ENCODE data around the gene KLHL29.

DNA sequence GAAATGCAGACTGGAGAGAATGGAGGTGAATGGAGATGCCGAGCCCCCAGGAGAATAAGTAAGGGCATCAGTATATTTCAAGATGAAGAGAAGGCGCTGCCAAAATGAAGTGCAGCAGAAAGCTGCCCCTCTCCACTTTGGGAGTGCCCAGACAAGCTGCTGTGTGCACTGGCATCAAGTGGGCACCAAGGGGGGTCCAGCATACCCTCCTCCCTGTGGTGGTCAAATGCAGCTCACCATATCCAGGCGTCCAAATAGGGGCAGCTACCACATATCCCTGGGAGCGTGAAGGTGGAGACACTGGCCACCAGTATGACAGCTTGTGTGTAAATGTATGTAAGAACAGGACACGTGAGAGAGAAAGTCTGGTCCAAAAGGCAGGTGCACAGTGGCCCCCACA lies 236.6 kb downstream of the KLHL29 start:
- TF ChIP-seq EZH2phosphoT487 (IDR thresholded peaks at IDR 0.05; ENCODE audit: borderline replicate concordance, low read depth, low read length): no peak
- TF ChIP-seq, protein P1, sequence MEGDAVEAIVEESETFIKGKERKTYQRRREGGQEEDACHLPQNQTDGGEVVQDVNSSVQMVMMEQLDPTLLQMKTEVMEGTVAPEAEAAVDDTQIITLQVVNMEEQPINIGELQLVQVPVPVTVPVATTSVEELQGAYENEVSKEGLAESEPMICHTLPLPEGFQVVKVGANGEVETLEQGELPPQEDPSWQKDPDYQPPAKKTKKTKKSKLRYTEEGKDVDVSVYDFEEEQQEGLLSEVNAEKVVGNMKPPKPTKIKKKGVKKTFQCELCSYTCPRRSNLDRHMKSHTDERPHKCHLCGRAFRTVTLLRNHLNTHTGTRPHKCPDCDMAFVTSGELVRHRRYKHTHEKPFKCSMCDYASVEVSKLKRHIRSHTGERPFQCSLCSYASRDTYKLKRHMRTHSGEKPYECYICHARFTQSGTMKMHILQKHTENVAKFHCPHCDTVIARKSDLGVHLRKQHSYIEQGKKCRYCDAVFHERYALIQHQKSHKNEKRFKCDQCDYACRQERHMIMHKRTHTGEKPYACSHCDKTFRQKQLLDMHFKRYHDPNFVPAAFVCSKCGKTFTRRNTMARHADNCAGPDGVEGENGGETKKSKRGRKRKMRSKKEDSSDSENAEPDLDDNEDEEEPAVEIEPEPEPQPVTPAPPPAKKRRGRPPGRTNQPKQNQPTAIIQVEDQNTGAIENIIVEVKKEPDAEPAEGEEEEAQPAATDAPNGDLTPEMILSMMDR (conservative IDR thresholded peaks at IDR 0.05; ENCODE audit: low read length): no peak

Measured in OCI-LY7 (cell line).